Fibroblast of upper back skin (primary cell): ENCODE results near the gene CYREN.
"Not testable (repeated sequence)": the region's sequence is repeated elsewhere in the genome, so short reads cannot be mapped to it uniquely, and the experiment has no call there.

Source experiments
- DNase-seq: peaks from one replicate; pipeline ENCODE4 v3.0.0-alpha.2; 2013

CYREN gene

DNA sequence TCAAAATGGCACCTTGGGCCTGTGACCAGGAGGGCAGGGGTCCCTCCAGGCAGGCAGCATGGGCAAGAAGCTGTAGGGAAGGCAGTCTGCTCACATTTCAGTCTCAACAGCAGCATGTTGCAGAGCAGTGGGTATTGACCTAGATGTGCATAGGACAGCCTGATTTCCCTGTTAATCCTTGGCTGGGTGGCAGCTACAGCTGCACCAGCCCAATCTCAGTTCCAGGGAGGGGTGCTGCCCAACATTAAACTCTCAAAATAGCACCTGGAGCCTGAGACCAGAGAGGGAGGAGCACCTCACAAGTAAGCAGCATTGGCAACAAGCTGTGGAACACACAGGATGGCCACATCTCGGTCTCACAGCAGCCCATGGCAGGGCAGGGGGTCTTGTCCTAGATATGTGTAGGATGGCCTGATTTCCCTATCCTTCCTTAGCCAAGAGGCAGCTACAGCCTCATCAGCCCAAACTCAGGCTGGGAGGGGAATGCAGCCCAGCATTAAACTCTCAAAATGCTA, 12.3 kb downstream of the CYREN start:
- no peak for DNase-seq

DNA sequence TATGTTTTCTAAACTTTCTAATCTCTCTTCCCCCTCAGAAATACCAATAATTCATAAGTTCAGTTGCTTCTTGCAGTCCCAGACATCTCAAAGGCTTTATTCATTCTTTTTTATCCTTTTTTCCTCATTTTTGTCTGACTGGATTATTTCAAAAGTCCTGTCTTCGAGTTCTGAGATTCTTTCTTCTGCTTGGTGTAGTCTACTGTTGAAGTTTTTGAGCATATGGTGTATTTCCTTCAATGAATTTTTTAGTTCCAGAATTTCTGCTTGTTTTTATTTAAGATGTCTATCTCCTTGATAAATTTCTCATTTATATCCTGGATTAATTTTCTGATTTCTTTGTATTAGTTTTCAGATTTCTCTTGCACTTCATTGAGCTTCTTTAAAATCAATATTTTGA, 14.2 kb downstream of the CYREN start:
- no peak for DNase-seq

DNA sequence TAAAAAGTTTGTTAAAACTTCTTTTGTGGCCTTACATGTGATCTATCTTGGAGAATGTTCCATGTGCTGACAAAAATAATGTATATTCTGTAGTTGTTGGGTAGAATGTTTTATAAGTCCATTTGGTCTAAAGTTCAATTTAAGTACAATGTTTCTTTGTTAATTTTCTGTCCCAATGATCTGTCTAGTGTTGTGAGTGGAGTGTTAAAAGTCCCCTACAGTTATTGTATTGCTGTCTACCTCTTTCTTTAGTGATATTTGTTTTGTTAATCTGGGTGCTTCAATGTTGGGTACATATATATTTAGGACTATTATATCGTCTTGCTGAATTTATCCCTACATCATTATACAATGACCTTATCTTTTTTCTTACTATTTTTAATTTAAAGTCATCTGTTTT, 15.8 kb downstream of the CYREN start:
- no peak for DNase-seq

DNA sequence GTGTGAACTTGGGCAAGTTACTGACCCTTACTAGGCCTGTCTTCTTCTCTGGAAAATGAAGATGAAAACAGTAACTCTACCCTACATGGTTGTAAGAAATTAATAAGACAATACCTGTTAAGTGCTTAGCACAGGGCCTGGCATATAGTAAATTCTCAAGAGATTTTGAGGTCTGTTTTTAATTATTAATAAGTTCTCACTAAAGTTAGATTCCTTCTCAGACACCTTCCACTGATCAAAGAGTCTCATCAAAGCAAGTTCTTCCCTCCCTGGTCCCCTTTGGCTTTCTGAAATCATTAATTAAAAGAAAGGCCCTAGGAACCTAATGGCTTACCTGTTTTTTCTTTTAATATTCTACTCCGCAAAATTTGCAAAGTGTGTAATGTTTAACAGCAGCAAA, 18.1 kb downstream of the CYREN start:
- no peak for DNase-seq

DNA sequence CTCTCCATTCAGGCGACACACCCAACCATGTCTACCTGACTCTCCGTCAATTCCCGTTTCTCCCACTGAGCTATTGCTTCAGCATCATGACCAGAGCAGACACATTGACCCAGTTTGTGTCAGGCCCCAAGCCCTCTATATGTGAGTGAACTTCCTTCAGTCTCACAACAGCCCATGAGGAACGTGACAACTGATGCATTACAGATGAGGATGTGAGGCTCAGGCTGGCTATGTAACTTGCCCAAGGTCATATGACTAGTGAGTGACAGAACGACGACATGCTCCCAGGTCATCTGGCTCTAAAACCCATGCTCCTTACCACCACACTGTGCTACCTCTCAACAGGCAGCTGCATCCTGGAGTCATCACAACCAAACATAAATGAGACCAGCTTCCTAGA, 19.0 kb downstream of the CYREN start:
- DNase-seq, result no peak

DNA sequence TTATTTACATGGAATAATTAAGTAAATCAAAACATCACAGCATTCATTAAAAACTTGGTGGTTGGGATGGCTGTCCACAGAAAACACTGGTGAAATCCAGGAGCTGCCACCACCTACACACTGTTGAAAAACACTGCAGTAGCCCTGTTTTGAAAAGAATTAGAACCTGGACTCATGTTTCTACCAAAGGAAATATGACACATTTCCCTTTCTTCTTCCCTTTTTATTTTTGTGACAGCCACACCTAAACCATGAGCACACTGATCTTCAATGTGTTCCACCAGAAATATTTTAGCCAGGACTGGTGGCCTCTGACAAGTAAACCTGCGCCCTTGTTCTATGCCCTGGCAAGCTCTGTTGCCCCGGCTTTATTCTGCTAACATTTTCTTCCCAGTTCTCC, 19.4 kb downstream of the CYREN start:
- DNase-seq, result no peak

DNA sequence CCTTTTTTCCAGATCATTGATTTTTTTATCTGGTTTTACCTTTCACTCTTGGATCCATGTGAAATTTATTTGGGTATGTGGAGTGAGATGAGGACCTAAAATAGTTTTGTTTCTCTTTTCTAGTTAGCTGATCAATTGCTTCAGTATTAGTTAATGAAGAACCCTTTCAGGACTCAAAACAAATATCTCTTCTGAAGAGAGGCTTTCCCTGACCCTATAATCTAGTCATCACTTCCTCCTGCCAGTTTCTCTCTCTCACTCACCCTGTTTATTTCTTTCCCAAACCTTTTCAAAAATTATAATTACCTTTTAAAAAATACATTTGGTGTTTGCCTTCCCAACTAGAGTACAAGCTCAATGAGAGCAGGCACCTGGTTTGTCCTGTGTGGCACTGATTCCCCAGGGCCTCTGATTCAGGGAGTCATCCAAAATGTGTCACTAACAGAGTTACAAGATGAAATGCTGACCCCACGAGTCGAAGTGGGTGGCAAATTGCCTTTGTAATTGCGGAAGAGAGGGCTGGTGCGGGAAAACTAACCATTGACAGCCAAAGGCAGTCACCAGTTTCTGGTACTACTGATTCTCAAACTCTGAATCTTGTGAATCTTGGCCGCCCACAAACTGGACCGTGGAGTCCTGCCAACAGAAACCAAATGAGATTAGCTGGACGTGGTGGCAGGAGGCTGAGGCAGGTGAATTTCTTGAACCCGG, 20.3 kb downstream of the CYREN start:
- no peak for DNase-seq

DNA sequence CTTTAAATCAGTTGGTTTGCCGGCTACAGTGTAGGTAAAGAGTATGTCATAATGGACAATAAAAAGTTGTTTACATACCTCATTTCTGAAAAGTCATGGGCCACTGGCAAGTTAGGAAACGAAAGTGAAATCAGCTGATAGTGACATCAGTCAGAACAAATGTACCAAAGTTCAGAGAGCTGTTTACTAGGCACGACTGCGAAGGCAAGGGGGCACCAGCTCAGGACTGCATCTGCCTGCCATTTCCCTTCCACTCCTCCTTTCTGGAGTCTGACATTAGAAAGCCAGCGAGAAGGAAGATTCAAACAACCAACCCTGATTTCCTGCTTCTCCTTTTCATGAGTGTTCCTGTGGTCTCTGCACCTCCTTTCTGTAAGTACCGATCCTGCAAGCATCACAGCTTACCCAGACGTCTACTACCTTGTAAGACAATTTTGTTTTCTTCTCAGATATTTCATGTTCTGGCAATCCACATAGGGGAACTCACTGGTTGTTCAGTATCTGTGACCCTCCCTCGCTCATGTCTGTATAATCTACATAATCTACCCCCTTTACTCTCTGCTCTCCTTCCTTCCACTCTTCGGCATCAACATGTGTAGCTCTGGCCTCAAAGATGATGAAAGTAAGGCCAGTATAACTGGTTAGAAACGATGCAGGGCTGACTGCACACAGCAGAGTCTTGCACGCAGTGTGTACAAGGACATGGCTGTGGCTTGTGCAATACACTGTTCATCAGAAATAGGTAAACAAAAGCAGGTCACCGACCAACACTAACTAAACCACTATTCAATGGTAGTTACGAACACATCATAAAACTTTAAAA, 22.4 kb downstream of the CYREN start, which contains the start of gene TMEM140:
Gene TMEM140, plus strand, starts transcription at position 174 of the 823 bp plus-strand sequence. CDS start 16,370 bp downstream, outside the sequence.
- peak; percentile 10 for DNase-seq

DNA sequence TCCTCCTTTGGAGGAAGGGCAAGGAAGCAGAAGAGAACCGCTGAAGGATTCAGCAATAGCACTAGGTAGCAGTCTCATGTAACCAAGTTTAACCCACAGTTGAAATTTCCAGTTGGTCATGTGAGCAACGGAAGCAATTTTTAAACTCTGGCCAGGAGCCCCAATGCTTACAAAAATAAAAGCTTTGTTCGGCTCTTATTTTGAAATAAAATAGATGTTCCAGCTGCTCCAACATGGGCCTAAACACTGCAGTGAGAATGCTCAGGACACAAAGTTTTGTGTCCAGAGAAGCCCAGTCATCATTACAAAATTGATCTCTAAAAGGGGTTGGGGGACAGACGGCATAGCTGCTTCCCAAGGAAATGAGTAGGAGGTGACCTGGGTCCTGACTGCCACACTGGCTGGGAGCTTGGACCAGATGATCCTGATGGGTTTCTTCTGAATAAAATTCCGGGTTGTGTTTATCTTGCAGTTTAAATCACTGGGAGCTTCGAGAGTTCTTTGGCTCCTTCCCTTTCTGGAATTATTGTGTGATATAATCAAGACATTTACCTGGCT, 23.1 kb downstream of the CYREN start:
- DNase-seq, result no peak

DNA sequence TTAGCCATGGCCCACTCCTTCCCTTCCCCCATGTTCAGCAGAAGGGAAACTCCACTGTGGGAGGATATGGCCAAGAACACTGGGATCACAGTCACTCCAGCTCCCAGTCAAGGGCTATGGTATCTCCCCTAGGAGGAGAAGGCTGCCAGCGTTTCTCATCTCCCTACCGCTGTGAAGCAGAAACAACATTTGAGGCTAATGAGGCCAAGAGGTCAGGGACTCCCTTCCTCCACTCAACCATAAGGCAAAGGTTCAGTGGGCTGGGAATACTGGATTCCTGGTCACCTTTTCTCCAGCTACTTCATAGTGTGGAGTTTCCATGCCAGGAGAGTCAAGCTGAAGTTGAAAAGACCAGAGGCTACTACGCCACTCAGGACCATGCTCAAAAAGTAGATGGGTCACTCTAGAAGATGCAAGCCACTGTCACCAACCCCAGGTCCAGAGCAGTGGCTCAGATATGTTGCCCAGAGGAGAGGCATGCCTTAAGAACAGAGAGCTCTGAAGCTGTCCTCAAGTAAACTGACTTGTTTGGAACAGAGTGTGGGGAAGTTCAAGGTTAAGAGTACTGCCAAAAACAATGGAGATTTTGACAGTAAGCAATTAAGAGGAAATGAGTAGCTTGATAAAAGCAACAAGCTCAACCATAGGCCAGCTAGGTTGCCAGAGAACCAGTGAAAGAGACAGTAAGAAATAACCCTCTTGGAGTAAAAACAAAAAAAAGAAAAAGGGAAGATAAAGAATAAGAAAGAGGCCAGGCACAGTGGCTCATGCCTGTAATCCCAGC, 26.4 kb downstream of the CYREN start:
- DNase-seq, result no peak

DNA sequence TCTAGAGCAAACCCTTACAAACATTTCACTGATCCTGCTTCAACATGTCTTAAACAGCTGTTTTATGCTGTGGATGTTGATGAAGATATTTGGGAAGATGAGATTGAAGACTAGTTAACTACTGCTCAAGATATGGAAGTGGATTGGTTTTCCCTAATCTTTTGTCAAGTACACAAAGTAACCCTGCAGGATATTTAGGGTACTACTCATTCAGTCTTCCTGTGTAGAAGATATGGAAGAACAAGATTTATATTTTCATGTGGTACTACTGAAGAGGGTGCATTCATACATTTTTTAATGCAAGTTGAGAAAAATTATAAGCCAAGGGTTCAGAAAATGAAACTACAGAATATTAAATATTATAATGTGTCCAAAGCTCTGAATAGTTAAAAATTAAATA, 40.9 kb downstream of the CYREN start:
- no peak for DNase-seq

DNA sequence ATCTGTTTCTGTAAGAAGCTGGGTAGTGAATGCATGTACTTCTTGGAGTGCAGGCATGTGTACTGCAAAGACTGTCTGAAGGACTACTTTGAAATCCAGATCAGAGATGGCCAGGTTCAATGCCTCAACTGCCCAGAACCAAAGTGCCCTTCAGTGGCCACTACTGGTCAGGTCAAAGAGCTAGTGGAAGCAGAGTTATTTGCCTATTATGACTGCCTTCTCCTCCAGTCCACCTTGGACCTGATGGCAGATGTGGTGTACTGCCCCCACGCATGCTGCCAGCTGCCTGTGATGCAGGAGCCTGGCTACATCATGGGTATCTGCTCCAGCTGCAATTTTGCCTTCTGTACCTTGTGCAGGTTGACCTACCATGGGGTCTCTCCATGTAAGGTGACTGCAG, 41.6 kb downstream of the CYREN start:
- no peak for DNase-seq

DNA sequence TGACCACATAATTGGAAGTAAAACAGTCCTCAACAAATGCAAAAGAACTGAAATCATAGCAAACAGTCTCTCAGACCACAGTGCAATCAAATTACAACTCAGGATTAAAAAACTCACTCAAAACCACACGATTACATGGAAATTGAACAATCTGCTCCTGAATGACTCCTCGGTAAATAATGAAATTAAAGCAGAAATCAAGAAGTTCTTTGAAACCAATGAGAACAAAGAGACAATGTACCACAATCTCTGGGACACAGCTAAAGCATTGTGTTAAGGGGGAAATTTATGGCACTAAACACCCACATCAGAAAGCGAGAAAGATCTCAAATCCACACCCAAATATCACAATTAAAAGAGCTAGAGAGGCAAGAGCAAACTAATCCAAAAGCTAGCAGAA, 45.9 kb downstream of the CYREN start:
- DNase-seq, result not testable (repeated sequence)

DNA sequence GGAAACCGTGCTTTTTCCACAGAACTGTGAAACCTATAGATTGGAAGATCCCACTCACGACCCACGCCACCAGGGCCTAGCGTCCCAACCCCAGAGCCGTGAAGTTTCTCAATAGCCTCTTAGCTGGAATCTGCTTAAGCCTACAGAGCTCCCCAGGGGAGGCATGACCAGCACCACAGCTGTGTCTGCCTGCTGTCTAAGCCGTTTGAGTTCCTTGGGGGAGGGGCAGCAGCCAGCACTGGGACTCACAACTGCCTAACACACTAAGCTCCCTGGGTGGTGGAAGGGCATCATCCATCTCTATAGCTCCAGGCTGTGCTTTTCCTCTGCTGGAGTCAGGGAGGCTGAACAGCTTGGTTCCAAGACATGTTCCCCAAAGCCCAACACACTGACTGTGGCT, 48.6 kb downstream of the CYREN start:
- DNase-seq, result peak; percentile 1

DNA sequence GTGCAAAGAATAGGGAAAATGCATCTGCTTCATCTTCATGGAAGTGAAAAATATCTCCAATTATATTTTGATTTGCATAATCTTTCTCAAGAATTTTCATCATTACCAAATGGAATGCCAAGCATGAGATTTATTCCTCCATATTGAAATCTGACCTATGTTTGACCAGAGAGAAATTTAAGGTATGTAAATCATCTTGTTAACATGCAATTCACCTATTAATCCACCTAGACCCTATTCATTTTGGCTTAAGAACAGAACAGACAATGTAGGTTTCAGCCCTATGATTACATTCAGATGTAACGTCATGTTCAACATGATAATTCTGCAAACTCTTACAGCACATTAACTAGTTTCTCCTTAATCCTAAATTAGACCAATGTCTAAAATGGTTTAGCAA, 53.4 kb downstream of the CYREN start:
- peak; percentile 17 for DNase-seq
